Nephron progenitor cell (in vitro differentiated cells): ENCODE data around the gene SH3PXD2B.

Experiments used
- DNase-seq: peaks from one replicate; pipeline ENCODE4 v3.0.0; 2021
- H3K27ac Mint-ChIP-seq: 2 replicates; pipeline ENCODE4 v1.8.0; 2021; ENCODE audit warnings: mild to moderate bottlenecking, moderate library complexity, mixed read lengths
- H3K27me3 Mint-ChIP-seq: 2 replicates; pipeline ENCODE4 v1.8.0; 2021; ENCODE audit warnings: mild to moderate bottlenecking, low read depth, mixed read lengths; ENCODE audit not compliant: poor library complexity
- H3K36me3 Mint-ChIP-seq: 2 replicates; pipeline ENCODE4 v1.8.0; 2021; ENCODE audit warnings: low read depth, mixed read lengths
- H3K4me1 Mint-ChIP-seq: 2 replicates; pipeline ENCODE4 v1.8.0; 2021; ENCODE audit warnings: mixed read lengths
- H3K4me3 Mint-ChIP-seq: 2 replicates; pipeline ENCODE4 v1.8.0; 2021; ENCODE audit warnings: mild to moderate bottlenecking, moderate library complexity, mixed read lengths
- H3K9me3 Mint-ChIP-seq: 2 replicates; pipeline ENCODE4 v1.8.0; 2021; ENCODE audit warnings: mild to moderate bottlenecking, moderate library complexity, mixed read lengths
- TF ChIP-seq, protein P1 (sequence below): fragments of 200-600 bp; sonication (generic); IDR thresholded peaks from 2 replicates; pipeline ENCODE4 v1.5.0; 2021; ENCODE audit warnings: antibody characterized with exemption

The SH3PXD2B gene

DNA sequence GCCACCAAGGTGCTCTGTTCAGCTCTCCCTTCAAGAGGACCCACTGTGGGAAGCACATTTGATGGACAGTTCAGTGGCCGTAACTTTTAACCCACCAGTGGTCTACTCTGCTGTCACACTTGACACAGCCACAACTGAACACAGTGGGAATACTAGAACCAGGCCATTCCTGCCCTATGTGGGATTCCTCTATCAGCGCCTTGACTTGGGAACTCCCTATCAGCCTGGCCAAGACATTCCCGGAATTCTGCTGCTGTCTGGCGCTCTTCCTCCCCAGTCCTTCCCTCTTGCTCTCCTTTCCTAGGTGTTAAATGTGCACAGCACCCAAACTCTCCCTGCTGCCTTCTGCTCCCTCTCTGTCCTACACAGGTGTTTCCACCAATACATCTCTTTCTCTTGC is 23.1 kb upstream of the SH3PXD2B start:
- peaks cover 5% of the 10 kb centered on the region for H3K4me1 Mint-ChIP-seq
- TF ChIP-seq, protein P1, sequence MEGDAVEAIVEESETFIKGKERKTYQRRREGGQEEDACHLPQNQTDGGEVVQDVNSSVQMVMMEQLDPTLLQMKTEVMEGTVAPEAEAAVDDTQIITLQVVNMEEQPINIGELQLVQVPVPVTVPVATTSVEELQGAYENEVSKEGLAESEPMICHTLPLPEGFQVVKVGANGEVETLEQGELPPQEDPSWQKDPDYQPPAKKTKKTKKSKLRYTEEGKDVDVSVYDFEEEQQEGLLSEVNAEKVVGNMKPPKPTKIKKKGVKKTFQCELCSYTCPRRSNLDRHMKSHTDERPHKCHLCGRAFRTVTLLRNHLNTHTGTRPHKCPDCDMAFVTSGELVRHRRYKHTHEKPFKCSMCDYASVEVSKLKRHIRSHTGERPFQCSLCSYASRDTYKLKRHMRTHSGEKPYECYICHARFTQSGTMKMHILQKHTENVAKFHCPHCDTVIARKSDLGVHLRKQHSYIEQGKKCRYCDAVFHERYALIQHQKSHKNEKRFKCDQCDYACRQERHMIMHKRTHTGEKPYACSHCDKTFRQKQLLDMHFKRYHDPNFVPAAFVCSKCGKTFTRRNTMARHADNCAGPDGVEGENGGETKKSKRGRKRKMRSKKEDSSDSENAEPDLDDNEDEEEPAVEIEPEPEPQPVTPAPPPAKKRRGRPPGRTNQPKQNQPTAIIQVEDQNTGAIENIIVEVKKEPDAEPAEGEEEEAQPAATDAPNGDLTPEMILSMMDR = no peak
- no peaks in the 10 kb centered on the region for H3K9me3 Mint-ChIP-seq
- DNase-seq = no peak
- no peak overlapping the region for H3K27ac Mint-ChIP-seq
- H3K27me3 Mint-ChIP-seq = peaks cover 34% of the 10 kb centered on the region
- no peak overlapping the region for H3K4me3 Mint-ChIP-seq
- no peaks in the 10 kb centered on the region for H3K36me3 Mint-ChIP-seq

DNA sequence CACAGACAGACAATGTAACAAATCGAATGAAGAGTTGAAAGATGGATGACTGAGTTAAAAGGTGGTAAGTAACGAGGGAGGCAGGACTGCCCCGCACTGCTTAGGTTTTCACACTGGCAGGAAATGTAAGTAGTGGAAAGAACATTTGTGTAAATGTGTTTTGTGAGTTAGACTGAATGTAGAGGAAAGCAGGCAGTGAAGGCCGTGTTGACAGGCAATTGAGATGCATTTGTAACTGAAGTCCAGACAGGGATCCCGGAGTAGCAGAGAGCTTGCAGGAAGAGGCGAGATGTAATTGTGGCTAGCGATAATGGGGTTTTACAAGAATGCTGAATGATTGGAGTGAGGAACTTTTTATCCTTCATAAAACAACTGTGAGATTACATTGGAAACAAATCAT is 20.0 kb upstream of the SH3PXD2B start:
- H3K4me3 Mint-ChIP-seq = no peak overlapping the region
- H3K9me3 Mint-ChIP-seq = no peaks in the 10 kb centered on the region
- H3K4me1 Mint-ChIP-seq = peaks cover 5% of the 10 kb centered on the region
- no peaks in the 10 kb centered on the region for H3K36me3 Mint-ChIP-seq
- H3K27ac Mint-ChIP-seq = no peak overlapping the region
- TF ChIP-seq, protein P1 = no peak
- DNase-seq = no peak
- H3K27me3 Mint-ChIP-seq = peaks cover 26% of the 10 kb centered on the region

DNA sequence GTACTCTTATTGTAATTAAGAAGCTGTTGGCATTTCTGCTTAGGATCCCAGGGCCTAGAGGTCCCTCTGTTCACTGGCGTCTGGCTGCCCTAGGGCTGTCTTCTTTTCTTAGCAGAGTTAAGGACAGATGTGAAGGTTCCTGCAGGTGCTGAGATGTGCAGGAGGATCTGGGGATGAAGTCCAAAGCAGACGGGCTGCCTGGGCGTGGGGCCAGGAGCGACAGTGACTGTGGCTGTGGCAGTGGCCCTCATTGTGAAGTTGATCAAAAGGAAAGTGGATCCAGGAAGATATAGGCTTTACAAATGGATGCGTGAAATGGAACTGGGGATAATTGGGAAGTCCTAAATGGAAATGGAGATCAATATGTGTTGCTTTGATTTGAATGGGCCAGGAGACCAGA is 19.1 kb upstream of the SH3PXD2B start:
- no peak for DNase-seq
- peaks cover 5% of the 10 kb centered on the region for H3K4me1 Mint-ChIP-seq
- TF ChIP-seq, protein P1 = no peak
- H3K27ac Mint-ChIP-seq = peak overlapping the region; percentile 1
- no peaks in the 10 kb centered on the region for H3K36me3 Mint-ChIP-seq
- H3K4me3 Mint-ChIP-seq = no peak overlapping the region
- H3K9me3 Mint-ChIP-seq = peaks cover 6% of the 10 kb centered on the region
- peaks cover 31% of the 10 kb centered on the region for H3K27me3 Mint-ChIP-seq

DNA sequence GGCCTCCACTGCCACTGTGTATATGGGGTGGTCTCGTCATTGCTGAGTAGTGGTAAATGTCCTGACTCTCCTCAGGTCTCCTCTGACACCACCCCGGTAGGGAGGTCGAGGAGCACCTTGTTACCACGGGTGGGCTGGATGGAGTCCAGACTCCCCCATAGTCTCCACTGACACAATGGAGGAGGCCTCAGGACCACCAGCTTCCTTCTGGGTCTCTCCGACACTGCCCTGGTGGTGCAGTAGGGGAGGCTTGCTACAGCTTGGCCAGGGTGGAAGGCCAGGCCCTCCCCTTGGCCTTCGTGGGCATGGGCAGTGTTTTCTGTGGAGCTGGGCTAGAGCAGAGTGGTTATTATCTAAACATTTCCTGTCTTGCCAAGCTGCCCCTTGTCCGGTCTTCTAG is 15.4 kb upstream of the SH3PXD2B start:
- DNase-seq = no peak
- Mint-ChIP-seq H3K4me3 (no peak overlapping the region), H3K9me3 (peaks cover 11% of the 10 kb centered on the region), H3K4me1 (peaks cover 9% of the 10 kb centered on the region), H3K27me3 (peaks cover 12% of the 10 kb centered on the region), H3K36me3 (peaks cover 5% of the 10 kb centered on the region), H3K27ac (no peak overlapping the region)
- TF ChIP-seq, protein P1 = no peak

DNA sequence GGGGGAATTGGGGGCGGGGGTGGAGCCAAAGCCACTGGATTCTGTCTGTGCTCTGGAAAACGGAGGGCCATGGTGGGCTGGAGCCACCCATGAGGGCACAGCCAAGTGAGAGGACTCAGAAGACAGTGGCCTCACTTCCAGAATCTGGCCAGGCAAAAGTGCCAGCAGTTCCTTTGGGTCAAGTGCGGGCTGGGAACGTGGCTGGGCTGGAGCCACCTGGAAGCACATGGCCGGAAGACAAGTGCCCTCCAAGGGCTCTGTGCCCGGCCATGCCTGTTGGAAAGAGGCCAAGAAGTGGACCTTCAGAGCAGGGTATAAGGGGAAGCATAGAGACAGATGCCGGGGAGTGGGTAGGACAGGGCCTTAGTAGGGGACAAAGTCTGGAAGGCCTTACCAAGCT is 11.7 kb upstream of the SH3PXD2B start:
- Mint-ChIP-seq H3K36me3 (peaks cover 17% of the 10 kb centered on the region), H3K9me3 (peaks cover 34% of the 10 kb centered on the region), H3K27me3 (peaks cover 6% of the 10 kb centered on the region), H3K4me3 (no peak overlapping the region), H3K27ac (no peak overlapping the region), H3K4me1 (peaks cover 12% of the 10 kb centered on the region)
- TF ChIP-seq, protein P1 = no peak
- DNase-seq = no peak

DNA sequence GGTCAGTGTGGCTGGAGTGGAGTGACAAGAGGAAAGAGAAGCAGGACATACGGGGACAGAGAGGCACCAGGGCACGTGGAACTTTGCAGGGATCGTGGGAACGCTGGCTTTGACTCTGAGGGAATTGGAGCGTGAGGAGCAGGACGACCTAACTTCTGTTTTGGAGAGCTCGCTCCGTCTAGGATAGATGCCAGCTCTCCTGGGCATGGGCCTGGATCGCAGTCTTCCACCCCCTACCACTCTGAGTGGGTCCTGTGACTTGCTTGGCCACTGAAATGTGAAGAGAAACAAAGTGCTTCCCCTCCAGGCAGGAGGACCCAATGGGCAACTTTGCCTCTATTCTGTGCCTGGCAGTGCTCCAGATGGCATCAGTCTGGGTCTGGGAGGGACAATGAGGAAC is 8.7 kb upstream of the SH3PXD2B start:
- H3K4me1 Mint-ChIP-seq = peaks cover 42% of the 10 kb centered on the region
- DNase-seq = no peak
- no peak overlapping the region for H3K4me3 Mint-ChIP-seq
- TF ChIP-seq, protein P1 = no peak
- H3K27me3 Mint-ChIP-seq = no peaks in the 10 kb centered on the region
- no peak overlapping the region for H3K27ac Mint-ChIP-seq
- peaks cover 27% of the 10 kb centered on the region for H3K9me3 Mint-ChIP-seq
- H3K36me3 Mint-ChIP-seq = peaks cover 17% of the 10 kb centered on the region
